IMR-90 (cell line): Measurements from ENCODE around the gene GK. TPM values are rescaled to one million over a fixed set of nuclear protein-coding genes. Genes with fewer than 3 reads are reported as not detected.

Experiments used
- ATAC-seq: fragments of 200-7000 bp; cut with Tn5 transposase; 2 replicates; pipeline ENCODE4 v1.9.1; 2020; ENCODE audit warnings: low read depth, mild to moderate bottlenecking, moderate library complexity
- BruUV-seq: library from RNA; stranded (reverse); fragments of 400-500 nt; replicated peaks from 2 replicates; lab custom pipeline; 2021; lab: Mats Ljungman, UMichigan
- CTCF ChIA-PET: fragments of 300-600 bp; formaldehyde crosslinking; extraction: SDS; loops from one replicate; lab custom pipeline; 2021; ENCODE audit warnings: antibody characterized with exemption; lab: Yijun Ruan, JAX
- POLR2A ChIA-PET: fragments of 300-600 bp; sonication (Branson Sonifier 250); formaldehyde crosslinking; loops from one replicate; lab custom pipeline; 2022; ENCODE audit warnings: antibody characterized with exemption; ENCODE audit not compliant: unreplicated experiment; lab: Charles Lee
- DNase-seq: peaks from one replicate; pipeline ENCODE4 v3.0.0; 2013
- H2AFZ ChIP-seq: replicated peaks from 2 replicates; pipeline ENCODE3; 2013; ENCODE audit warnings: low read length, mild to moderate bottlenecking; ENCODE audit not compliant: poor library complexity
- H2AK5ac ChIP-seq: 2 replicates; pipeline ENCODE4 v1.6.1; 2013; ENCODE audit warnings: low read depth, low read length, inconsistent platforms
- H2AK9ac ChIP-seq: replicated peaks from 2 replicates; pipeline ENCODE3; 2013; ENCODE audit warnings: mild to moderate bottlenecking, low read depth, low read length, moderate library complexity; ENCODE audit not compliant: poor library complexity
- H2BK120ac ChIP-seq: 2 replicates; pipeline ENCODE4 v1.6.1; 2013; ENCODE audit warnings: low read depth, low read length, inconsistent platforms
- H2BK15ac ChIP-seq: 3 replicates; pipeline ENCODE4 v1.6.1; 2013; ENCODE audit warnings: low read depth, low read length, inconsistent platforms
- H2BK20ac ChIP-seq: 2 replicates; pipeline ENCODE4 v1.6.1; 2013; ENCODE audit warnings: low read depth, mild to moderate bottlenecking, inconsistent platforms, low read length, moderate library complexity
- H2BK5ac ChIP-seq: 2 replicates; pipeline ENCODE4 v1.6.1; 2013; ENCODE audit warnings: mild to moderate bottlenecking, low read depth, low read length, inconsistent platforms; ENCODE audit not compliant: poor library complexity, severe bottlenecking
- H3K14ac ChIP-seq: replicated peaks from 2 replicates; pipeline ENCODE4 v1.6.1; 2013; ENCODE audit warnings: low read depth, low read length, inconsistent platforms
- H3K18ac ChIP-seq: 2 replicates; pipeline ENCODE4 v1.6.1; 2013; ENCODE audit warnings: low read depth, low read length, control low read depth
- H3K23ac ChIP-seq: 2 replicates; pipeline ENCODE4 v1.6.1; 2013; ENCODE audit warnings: low read depth, low read length, inconsistent platforms
- H3K27ac ChIP-seq: 2 replicates; pipeline ENCODE4 v1.5.1; 2013; ENCODE audit warnings: mild to moderate bottlenecking, control low read depth, low read length; ENCODE audit not compliant: insufficient read depth
- H3K27me3 ChIP-seq: 2 replicates; pipeline ENCODE4 v1.6.1; 2013; ENCODE audit warnings: low read length; ENCODE audit not compliant: control insufficient read depth, insufficient read depth
- H3K36me3 ChIP-seq: 2 replicates; pipeline ENCODE4 v1.6.1; 2013; ENCODE audit warnings: low read length, mixed read lengths; ENCODE audit not compliant: control insufficient read depth, insufficient read depth
- H3K4ac ChIP-seq: 2 replicates; pipeline ENCODE4 v1.6.1; 2013; ENCODE audit warnings: low read depth, low read length, inconsistent platforms
- H3K4me1 ChIP-seq: 2 replicates; pipeline ENCODE4 v1.6.1; 2013; ENCODE audit warnings: low read length, mixed read lengths; ENCODE audit not compliant: control insufficient read depth, insufficient read depth
- H3K4me2 ChIP-seq: 2 replicates; pipeline ENCODE4 v1.6.1; 2013; ENCODE audit warnings: low read depth, mild to moderate bottlenecking, control low read depth, low read length, moderate library complexity
- H3K4me3 ChIP-seq: 2 replicates; pipeline ENCODE4 v1.5.1; 2013; ENCODE audit warnings: low read depth, mild to moderate bottlenecking, control low read depth, low read length, moderate library complexity; ENCODE audit not compliant: insufficient read depth
- H3K56ac ChIP-seq: 2 replicates; pipeline ENCODE4 v1.6.1; 2013; ENCODE audit warnings: low read length, inconsistent platforms; ENCODE audit not compliant: insufficient read depth; ENCODE audit errors: extremely low read depth
- H3K79me1 ChIP-seq, 2 experiments: 2 replicates each; pipeline ENCODE4 v1.6.1; 2013; ENCODE audit warnings: low read length in 2 of 2, inconsistent platforms in 1 of 2, low read depth in 1 of 2
- H3K9ac ChIP-seq: 2 replicates; pipeline ENCODE4 v1.6.1; 2013; ENCODE audit warnings: low read depth, low read length, control low read depth
- H3K9me1 ChIP-seq: 2 replicates; pipeline ENCODE4 v1.6.1; 2013; ENCODE audit warnings: low read length, inconsistent platforms; ENCODE audit not compliant: insufficient read depth
- H3K9me3 ChIP-seq: 2 replicates; pipeline ENCODE4 v1.6.1; 2013; ENCODE audit warnings: low read length; ENCODE audit not compliant: control insufficient read depth, insufficient read depth
- H4K20me1 ChIP-seq: 2 replicates; pipeline ENCODE4 v1.6.1; 2013; ENCODE audit warnings: low read length, inconsistent platforms; ENCODE audit not compliant: insufficient read depth
- H4K5ac ChIP-seq: 2 replicates; pipeline ENCODE4 v1.6.1; 2013; ENCODE audit warnings: mild to moderate bottlenecking, low read depth, low read length, control low read depth
- H4K8ac ChIP-seq, 2 experiments: 2 replicates each; pipeline ENCODE4 v1.6.1; 2013; ENCODE audit warnings: low read depth in 2 of 2, low read length in 2 of 2, control low read depth in 1 of 2, inconsistent platforms in 1 of 2
- H4K91ac ChIP-seq: 2 replicates; pipeline ENCODE4 v1.6.1; 2013; ENCODE audit warnings: low read depth, low read length, inconsistent platforms; ENCODE audit not compliant: insufficient read depth
- BHLHE40 ChIP-seq: fragments of 150-350 bp; IDR thresholded peaks from 2 replicates; pipeline ENCODE4 v1.6.1; 2016; ENCODE audit warnings: mild to moderate bottlenecking, low read depth, low read length
- CEBPB ChIP-seq: IDR thresholded peaks from 2 replicates; pipeline ENCODE4 v1.6.1; 2012; ENCODE audit warnings: low read depth, low read length, improper control_type of control experiment
- FOS ChIP-seq: fragments of 150-350 bp; IDR thresholded peaks from 2 replicates; pipeline ENCODE4 v1.6.1; 2016; ENCODE audit warnings: low read depth, low read length
- MAZ ChIP-seq: IDR thresholded peaks from 2 replicates; pipeline ENCODE4 v1.6.1; 2012; ENCODE audit warnings: low read depth, mild to moderate bottlenecking, low read length, improper control_type of control experiment, moderate library complexity, borderline replicate concordance
- MXI1 ChIP-seq: IDR thresholded peaks from 2 replicates; pipeline ENCODE4 v1.6.1; 2012; ENCODE audit warnings: low read depth, mild to moderate bottlenecking, low read length, moderate library complexity, borderline replicate concordance
- NFE2L2 ChIP-seq: fragments of 150-350 bp; IDR thresholded peaks from 2 replicates; pipeline ENCODE4 v1.6.1; 2016; ENCODE audit warnings: low read depth, mild to moderate bottlenecking, low read length
- POLR2A ChIP-seq: IDR thresholded peaks from 2 replicates; pipeline ENCODE4 v1.6.1; 2012; ENCODE audit warnings: mild to moderate bottlenecking, low read depth, low read length
- RAD21 ChIP-seq: IDR thresholded peaks from 2 replicates; pipeline ENCODE4 v1.6.1; 2012; ENCODE audit warnings: low read length, improper control_type of control experiment
- RCOR1 ChIP-seq: IDR thresholded peaks from 2 replicates; pipeline ENCODE4 v1.6.1; 2012; ENCODE audit warnings: mild to moderate bottlenecking, low read length, improper control_type of control experiment; ENCODE audit not compliant: insufficient replicate concordance
- RFX5 ChIP-seq: IDR thresholded peaks from 2 replicates; pipeline ENCODE4 v1.8.0; 2012; ENCODE audit warnings: low read depth, mild to moderate bottlenecking, low read length, moderate library complexity
- SMC3 ChIP-seq: fragments of 150-350 bp; IDR thresholded peaks from 2 replicates; pipeline ENCODE4 v1.6.1; 2016; ENCODE audit warnings: low read depth, mild to moderate bottlenecking, antibody characterized with exemption, low read length, moderate library complexity
- USF2 ChIP-seq: fragments of 150-350 bp; IDR thresholded peaks from 2 replicates; pipeline ENCODE4 v1.6.1; 2017; ENCODE audit warnings: mild to moderate bottlenecking, antibody characterized with exemption, low read length, low read depth
- WGBS, 2 experiments: methylation state at CpG; one replicate each; pipeline versions ENCODE4 v1.1.5 to v1.1.7; 2013; ENCODE audit warnings: missing lambda C conversion rate in 2 of 2; ENCODE audit not compliant: insufficient read length in 1 of 2; ENCODE audit errors: extremely low coverage in 2 of 2; 5-methylcytosine and 5-hydroxymethylcytosine counted together
- dilution Hi-C: fragments of 300-500 bp; cut with HindIII; formaldehyde crosslinking; loops from one replicate; pipeline ENCODE4 v1.14.3; 2018; ENCODE audit warnings: low sequenced_read_pairs; ENCODE audit not compliant: unreplicated experiment
- in situ Hi-C: fragments of 300-500 bp; cut with MboI; formaldehyde crosslinking; loops from 3 replicates; pipeline ENCODE4 v1.14.3; 2019; ENCODE audit warnings: low sequenced_read_pairs, inconsistent platforms, mixed read lengths
- intact Hi-C: fragments of 100-400 bp; cut with micrococcal nuclease; formaldehyde crosslinking; loops from 2 replicates; pipeline ENCODE4 v1.10.0; 2022
- polyA plus RNA-seq, 3 experiments: library from polyadenylated mRNA; depleted of rRNA; stranded (reverse); fragments of >200 nt; gene quantifications; 2 replicates each; pipeline ENCODE4 v1.2.3, GENCODE V29; 2012; ENCODE audit warnings: low replicate concordance in 1 of 3
- total RNA-seq: library from RNA; depleted of rRNA; stranded (reverse); fragments of >200 nt; gene quantifications from 2 replicates; pipeline ENCODE4 v1.2.3, GENCODE V29; 2012

GK gene
- total and polyA plus RNA-seq, 2 of the 4 experiments (the other 2 are of a cell fraction): 7.6 to 9.3 TPM

- no peak overlapping the region for H3K56ac ChIP-seq
- H2AK5ac ChIP-seq: no peak overlapping the region
- H3K27me3 ChIP-seq: no peaks in the 10 kb centered on the region
- in situ Hi-C loops: loop anchor here (5.0 kb wide), 1 partner anchor 43 kb away; no protein-coding TSS in a partner anchor
- H3K9me1 ChIP-seq: no peaks in the 10 kb centered on the region
- H3K18ac ChIP-seq: no peak overlapping the region
- H2BK20ac ChIP-seq: no peak overlapping the region
- no peak overlapping the region for H2BK120ac ChIP-seq
- H3K23ac ChIP-seq: no peak overlapping the region
- H3K4me3 ChIP-seq: no peak overlapping the region
- H4K8ac ChIP-seq: no peak overlapping the region
- H3K4ac ChIP-seq: no peak overlapping the region
- no peaks in the 10 kb centered on the region for H3K79me1 ChIP-seq
- H3K27ac ChIP-seq: no peak overlapping the region
- CTCF ChIA-PET: no interaction called here
- no peak overlapping the region for H2BK15ac ChIP-seq
- intact Hi-C loops: no loop called here
- POLR2A ChIA-PET: no interaction called here
- H4K5ac ChIP-seq: no peak overlapping the region
- no peak overlapping the region for H2AK9ac ChIP-seq
- no peak overlapping the region for H2BK5ac ChIP-seq
- H3K9ac ChIP-seq: no peak overlapping the region
- no peaks in the 10 kb centered on the region for H3K4me1 ChIP-seq
- 68% methylated on average over 9 of the region's 19 CpGs; no CpG with 5 or more reads in 1 of the 2 experiments for WGBS, 2 experiments
- no TSS peak for BruUV-seq
- H3K9me3 ChIP-seq: no peaks in the 10 kb centered on the region
- ATAC-seq (no peak), DNase-seq (no peak)
- no peaks in the 10 kb centered on the region for H3K36me3 ChIP-seq
- H4K91ac ChIP-seq: no peak overlapping the region
- no peak for TF ChIP-seq SMC3
- TF ChIP-seq MXI1: no peak
- no peak for TF ChIP-seq RCOR1
- no peak for TF ChIP-seq NFE2L2
- no peak for TF ChIP-seq BHLHE40
- no peak for TF ChIP-seq MAZ
- no peak for TF ChIP-seq RFX5
- no peak for TF ChIP-seq CEBPB
- no peak for TF ChIP-seq FOS
- TF ChIP-seq POLR2A: no peak
- TF ChIP-seq USF2: no peak
- no peak for TF ChIP-seq RAD21
- H2AFZ ChIP-seq: peak overlapping the region; percentile 5
- dilution Hi-C loops: no loop called here
- H3K14ac ChIP-seq: no peak overlapping the region
- no peaks in the 10 kb centered on the region for H4K20me1 ChIP-seq
- H3K4me2 ChIP-seq: no peak overlapping the region
Observed at GRCh38 chrX:30779453-30780030, 126.3 kb downstream of the GK start.
